HG02981 (cell line): Measurements from ENCODE around the gene RNU1-4.
A peak's percentile ranks its signal among the peaks of the same experiment; 100 is the strongest.
"Not testable (repeated sequence)": the region's sequence is repeated elsewhere in the genome, so short reads cannot be mapped to it uniquely, and the experiment has no call there.

ENCODE experiments used
- ATAC-seq: cut with Tn5 transposase; IDR thresholded peaks from one replicate; pipeline ENCODE4 v1.9.1; 2021; ENCODE audit warnings: mild to moderate bottlenecking, moderate library complexity; ENCODE audit not compliant: unreplicated experiment

The RNU1-4 gene

GRCh38 chr1:16707130-16708093 lies 32.9 kb upstream of the RNU1-4 start:
- not testable (repeated sequence) for ATAC-seq

GRCh38 chr1:16708704-16709103 lies 31.6 kb upstream of the RNU1-4 start:
- ATAC-seq, result not testable (repeated sequence)

GRCh38 chr1:16709659-16710087 lies 30.6 kb upstream of the RNU1-4 start:
- peak; percentile 65 for ATAC-seq

- not testable (repeated sequence) for ATAC-seq
Measured at GRCh38 chr1:16710618-16711017, 29.7 kb upstream of the RNU1-4 start.

- not testable (repeated sequence) for ATAC-seq
Measured at GRCh38 chr1:16712131-16712530, 28.2 kb upstream of the RNU1-4 start.

GRCh38 chr1:16712582-16712981 lies 27.7 kb upstream of the RNU1-4 start:
- not testable (repeated sequence) for ATAC-seq

- not testable (repeated sequence) for ATAC-seq
Measured at GRCh38 chr1:16712984-16713383, 27.3 kb upstream of the RNU1-4 start.

GRCh38 chr1:16713480-16713879 lies 26.8 kb upstream of the RNU1-4 start:
- ATAC-seq, result not testable (repeated sequence)

- ATAC-seq, result no peak
Measured at GRCh38 chr1:16716691-16717335, 23.5 kb upstream of the RNU1-4 start.

- no peak for ATAC-seq
Measured at GRCh38 chr1:16717336-16718098, 22.8 kb upstream of the RNU1-4 start.

- ATAC-seq, result not testable (repeated sequence)
Measured at GRCh38 chr1:16718099-16718907, 22.0 kb upstream of the RNU1-4 start.

- no peak for ATAC-seq
Measured at GRCh38 chr1:16718908-16719533, 21.3 kb upstream of the RNU1-4 start.

GRCh38 chr1:16719571-16720350 lies 20.6 kb upstream of the RNU1-4 start:
- ATAC-seq, result no peak

- ATAC-seq, result no peak
Measured at GRCh38 chr1:16720351-16721223, 19.7 kb upstream of the RNU1-4 start.

GRCh38 chr1:16721871-16722641 lies 18.3 kb upstream of the RNU1-4 start:
- ATAC-seq, result no peak

- no peak for ATAC-seq
Measured at GRCh38 chr1:16724718-16725438, 15.4 kb upstream of the RNU1-4 start.
